Measurements from ENCODE around the gene RAB22A. TPM values are rescaled to one million over a fixed set of nuclear protein-coding genes. Genes with fewer than 3 reads are reported as not detected.

RAB22A gene
- total and polyA plus RNA-seq, 2 of the 4 experiments (the other 2 are of a cell fraction), result 8.2 to 8.4 TPM

GRCh38 chr20:58401162-58401561 is 91.6 kb downstream of the RAB22A start:
- no peak overlapping the region for H3K56ac ChIP-seq (ENCODE audit: extremely low read depth, insufficient read depth, low read length)
- peaks cover 21% of the 10 kb centered on the region for H3K9me1 ChIP-seq (ENCODE audit: insufficient read depth, low read length)
- no peak overlapping the region for H3K9ac ChIP-seq (ENCODE audit: low read depth, low read length)
- no peak overlapping the region for H2AK5ac ChIP-seq (ENCODE audit: low read depth, low read length)
- DNase-seq, result no peak
- POLR2A ChIA-PET (ENCODE audit: unreplicated experiment), result no interaction called here
- peaks cover 35 to 81% of the 10 kb centered on the region in 2 experiments for H3K79me1 ChIP-seq (ENCODE audit: low read depth in 1 of 2, low read length in 2 of 2)
- no peak overlapping the region for H2AK9ac ChIP-seq (replicated peaks; ENCODE audit: low read depth, low read length, poor library complexity)
- no peak overlapping the region for H3K4ac ChIP-seq (ENCODE audit: low read depth, low read length)
- H3K14ac ChIP-seq (replicated peaks; ENCODE audit: low read depth, low read length), result 0 out of 2 replicates have a peak overlapping the region, but pooled peaks have one; percentile 25
- H3K27me3 ChIP-seq (ENCODE audit: control insufficient read depth, insufficient read depth, low read length), result no peaks in the 10 kb centered on the region
- no peak overlapping the region for H3K23ac ChIP-seq (ENCODE audit: low read depth, low read length)
- H3K4me2 ChIP-seq (ENCODE audit: low read depth, low read length), result no peak overlapping the region
- no peak overlapping the region for H4K8ac ChIP-seq (ENCODE audit: low read depth in 2 of 2, low read length in 2 of 2)
- no peak overlapping the region for H3K18ac ChIP-seq (ENCODE audit: low read depth, low read length)
- no peak overlapping the region for H2BK120ac ChIP-seq (ENCODE audit: low read depth, low read length)
- H2BK5ac ChIP-seq (ENCODE audit: low read depth, low read length, poor library complexity, severe bottlenecking), result no peak overlapping the region
- no peak for ATAC-seq (ENCODE audit: low read depth)
- H2AFZ ChIP-seq (replicated peaks; ENCODE audit: low read length, poor library complexity), result no peak overlapping the region
- in situ Hi-C loops (cut with MboI; ENCODE audit: low sequenced_read_pairs) (no loop called here), intact Hi-C loops (cut with micrococcal nuclease) (no loop called here), dilution Hi-C loops (cut with HindIII; ENCODE audit: low sequenced_read_pairs, unreplicated experiment) (no loop called here)
- H3K27ac ChIP-seq (ENCODE audit: insufficient read depth, low read length), result no peak overlapping the region
- no peak overlapping the region for H2BK20ac ChIP-seq (ENCODE audit: low read depth, low read length)
- no peak overlapping the region for H4K5ac ChIP-seq (ENCODE audit: low read depth, low read length)
- peaks cover 95% of the 10 kb centered on the region for H4K20me1 ChIP-seq (ENCODE audit: insufficient read depth, low read length)
- no peak overlapping the region for H3K4me3 ChIP-seq (ENCODE audit: insufficient read depth, low read depth, low read length)
- peaks cover 2% of the 10 kb centered on the region; the same call in 1 of the 2 replicates for H3K4me1 ChIP-seq (ENCODE audit: control insufficient read depth, insufficient read depth, low read length)
- no peak overlapping the region for H4K91ac ChIP-seq (ENCODE audit: insufficient read depth, low read depth, low read length)
- TF ChIP-seq RCOR1 (IDR thresholded peaks at IDR 0.05; ENCODE audit: insufficient replicate concordance, low read length), result no peak
- TF ChIP-seq BHLHE40 (IDR thresholded peaks at IDR 0.05; ENCODE audit: low read depth, low read length), result no peak
- TF ChIP-seq CEBPB (IDR thresholded peaks at IDR 0.05; ENCODE audit: low read depth, low read length), result 0 out of 2 replicates have a peak, but pooled peaks have one; percentile 14
- TF ChIP-seq ELK1 (IDR thresholded peaks at IDR 0.05; ENCODE audit: borderline replicate concordance, low read depth, low read length), result no peak
- no peak for TF ChIP-seq CHD1 (IDR thresholded peaks at IDR 0.05; ENCODE audit: low read depth, low read length)
- no peaks in the 10 kb centered on the region for H3K36me3 ChIP-seq (ENCODE audit: control insufficient read depth, insufficient read depth, low read length)
- no peak overlapping the region for H2BK15ac ChIP-seq (ENCODE audit: low read depth, low read length)
- no TSS peak for BruUV-seq (replicated peaks)
- 100% methylated on average over 1 of the region's 1 CpG; no CpG with 5 or more reads in 1 of the 2 experiments for WGBS, 2 experiments (ENCODE audit: extremely low coverage in 2 of 2, insufficient read length in 1 of 2)
- no peaks in the 10 kb centered on the region for H3K9me3 ChIP-seq (ENCODE audit: control insufficient read depth, insufficient read depth, low read length)
- CTCF ChIA-PET, result no interaction called here

Data from IMR-90 (cell line).